EL (cell line): ENCODE data around the gene LRRC4C.

Experiments
- DNase-seq: peaks from one replicate; pipeline ENCODE4 v3.0.0-alpha.2; 2016

LRRC4C gene

GRCh38 chr11:40838181-40838683 is 621.2 kb downstream of the LRRC4C start:
- DNase-seq, result no peak

DNA sequence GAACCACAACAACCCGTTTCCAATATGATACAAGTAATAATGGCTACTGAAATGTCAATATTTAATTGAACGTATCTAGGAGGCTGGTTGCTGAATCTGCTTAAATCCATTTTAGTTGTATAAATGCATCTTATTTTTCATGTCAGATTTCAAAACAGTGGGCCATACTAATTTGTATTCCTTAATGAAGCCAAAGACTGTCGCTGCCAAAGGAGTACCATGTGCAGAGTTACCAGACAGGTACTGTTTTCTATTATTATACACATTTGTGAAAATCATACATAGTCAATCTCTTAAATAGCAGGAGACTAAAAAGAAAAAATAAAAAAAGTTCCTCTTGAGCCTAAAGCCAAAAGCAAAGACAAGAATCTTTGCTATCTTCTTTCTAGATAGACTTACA is 632.3 kb downstream of the LRRC4C start:
- DNase-seq, result no peak

- DNase-seq, result no peak
Observed at GRCh38 chr11:40826601-40827000, 632.9 kb downstream of the LRRC4C start.

GRCh38 chr11:40825201-40825834 is 634.1 kb downstream of the LRRC4C start:
- no peak for DNase-seq

DNA sequence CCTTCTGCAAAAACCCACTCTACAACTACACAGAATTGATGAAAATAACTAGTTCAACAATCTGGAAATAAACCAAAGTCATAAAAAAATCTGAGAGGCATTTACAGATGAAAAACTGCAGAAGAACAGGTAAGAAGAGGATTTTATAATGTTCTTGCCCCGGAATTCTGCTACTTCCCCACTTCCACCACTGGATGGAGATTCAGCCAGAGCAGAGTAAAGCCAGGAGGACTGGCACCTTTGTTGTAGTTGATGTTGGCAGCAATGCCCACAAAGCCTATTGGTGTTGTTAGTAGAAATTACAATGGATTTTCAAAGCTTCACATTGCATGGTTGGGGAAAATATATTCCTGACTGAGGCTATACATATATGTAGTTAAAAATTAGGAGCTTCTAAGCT is 640.2 kb downstream of the LRRC4C start:
- no peak for DNase-seq

DNA sequence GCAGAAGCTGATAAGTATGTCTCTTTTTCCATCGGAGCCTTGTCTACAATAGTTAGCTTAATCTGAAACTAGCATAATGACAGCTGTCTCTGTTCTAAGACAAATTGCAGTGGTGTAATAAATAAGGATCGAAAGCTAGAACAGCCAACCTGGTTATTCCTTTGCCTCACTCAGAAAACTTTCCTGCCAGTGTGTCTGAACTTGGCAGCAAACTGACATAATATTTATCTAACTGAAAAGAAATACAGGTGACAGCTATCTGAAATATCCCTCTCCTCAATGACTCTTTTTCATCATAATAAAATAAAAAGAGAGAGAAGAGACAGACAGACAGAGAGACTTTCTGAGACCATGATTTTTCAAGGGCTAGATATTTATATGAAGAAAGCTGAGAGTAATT is 642.5 kb downstream of the LRRC4C start:
- no peak for DNase-seq

DNA sequence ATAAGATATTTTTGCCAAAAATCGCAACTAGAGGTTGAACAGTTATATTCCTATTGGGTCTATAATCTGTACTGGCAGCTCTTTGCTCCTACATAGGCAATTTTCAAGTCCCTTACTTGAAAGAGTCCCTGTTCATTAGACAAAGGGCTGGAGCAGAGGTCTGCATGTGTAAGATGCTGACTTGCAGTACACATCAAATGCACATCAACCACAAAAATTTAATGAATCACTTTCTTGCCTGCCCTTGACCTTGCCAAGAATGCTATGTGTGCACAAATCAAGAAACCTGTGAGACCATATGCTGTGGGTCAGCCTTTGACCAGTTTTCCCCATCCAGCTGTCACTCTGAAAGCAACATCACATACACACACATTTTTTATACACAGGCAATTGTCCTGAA is 661.5 kb downstream of the LRRC4C start:
- DNase-seq, result no peak

DNA sequence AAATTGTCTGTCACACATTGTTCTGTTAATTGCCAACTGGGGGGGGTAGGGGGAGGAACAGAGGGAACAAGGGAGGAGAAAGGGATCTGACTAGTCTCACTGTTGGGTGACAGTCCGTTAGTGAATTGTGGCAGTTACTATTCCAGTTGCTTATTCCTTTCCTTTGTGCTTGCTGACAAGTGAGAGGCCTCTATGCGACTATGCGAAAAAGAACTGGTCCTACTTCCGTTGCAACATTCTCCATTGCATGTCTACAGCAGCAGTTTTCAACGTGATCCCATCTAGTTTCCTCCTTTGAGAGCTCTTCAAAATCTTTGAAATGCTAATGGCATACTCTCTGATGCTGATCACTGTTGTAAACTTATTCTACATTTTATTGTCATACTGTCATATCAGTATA is 672.2 kb downstream of the LRRC4C start:
- DNase-seq, result no peak

DNA sequence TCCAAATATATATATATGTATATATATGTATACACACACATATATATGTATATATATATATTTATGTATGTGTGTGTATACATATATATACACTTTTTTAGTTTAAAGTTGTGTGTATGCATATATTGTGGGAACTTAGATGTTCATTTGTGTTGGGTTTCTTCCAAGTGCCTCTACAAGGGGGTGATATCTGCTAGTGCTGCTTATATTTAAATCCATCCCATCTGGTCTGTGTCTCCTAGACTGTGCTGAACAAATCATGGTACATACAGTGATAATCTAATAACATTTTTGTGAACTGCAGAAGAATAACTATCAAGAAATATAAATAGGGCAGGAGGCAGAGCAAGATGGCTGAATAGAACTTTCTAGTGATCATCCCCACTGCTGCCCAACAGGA is 696.4 kb downstream of the LRRC4C start:
- no peak for DNase-seq

GRCh38 chr11:40759341-40759740 is 700.1 kb downstream of the LRRC4C start:
- no peak for DNase-seq

- no peak for DNase-seq
Observed at GRCh38 chr11:40754297-40754696, 705.2 kb downstream of the LRRC4C start.

DNA sequence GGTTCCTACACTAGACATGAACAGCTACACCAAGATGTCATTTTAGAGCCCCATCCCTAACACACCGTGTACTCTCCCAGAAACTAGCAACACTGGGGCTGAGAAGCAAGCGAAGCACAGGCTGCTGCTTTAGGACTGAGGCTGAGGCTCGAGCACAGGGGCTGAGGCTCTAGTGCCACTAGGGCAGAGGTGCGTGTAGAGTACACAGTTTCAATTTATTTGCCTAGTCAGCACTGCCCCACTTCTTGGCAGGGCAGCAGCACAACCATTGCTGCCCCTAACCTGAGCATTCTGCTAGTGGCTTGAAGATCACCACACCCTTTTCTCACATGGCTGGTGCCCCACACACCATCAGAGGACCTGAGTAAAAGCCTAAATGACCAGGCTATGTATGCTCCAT is 713.2 kb downstream of the LRRC4C start:
- DNase-seq, result no peak

DNA sequence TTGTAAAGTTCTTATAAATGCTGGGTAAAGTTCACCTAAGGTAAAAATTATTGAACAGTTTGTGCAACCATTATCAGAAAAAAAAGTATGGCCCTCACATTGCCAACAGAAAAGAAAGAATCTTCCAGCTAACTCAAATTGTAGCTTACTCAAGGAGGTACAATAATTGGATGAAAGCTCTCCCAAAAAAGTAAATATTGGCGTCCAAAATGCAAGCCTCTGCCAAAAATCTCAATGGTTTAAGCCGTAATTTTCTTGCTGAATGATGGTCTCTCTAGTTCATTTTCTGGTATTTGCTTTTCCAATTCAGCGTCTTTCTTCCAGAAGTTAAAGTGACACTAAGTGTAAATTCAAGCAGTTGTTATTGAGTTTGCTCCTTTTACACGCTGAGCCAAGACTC is 727.3 kb downstream of the LRRC4C start:
- DNase-seq, result no peak

- no peak for DNase-seq
Observed at GRCh38 chr11:40722179-40722795, 737.2 kb downstream of the LRRC4C start.

DNA sequence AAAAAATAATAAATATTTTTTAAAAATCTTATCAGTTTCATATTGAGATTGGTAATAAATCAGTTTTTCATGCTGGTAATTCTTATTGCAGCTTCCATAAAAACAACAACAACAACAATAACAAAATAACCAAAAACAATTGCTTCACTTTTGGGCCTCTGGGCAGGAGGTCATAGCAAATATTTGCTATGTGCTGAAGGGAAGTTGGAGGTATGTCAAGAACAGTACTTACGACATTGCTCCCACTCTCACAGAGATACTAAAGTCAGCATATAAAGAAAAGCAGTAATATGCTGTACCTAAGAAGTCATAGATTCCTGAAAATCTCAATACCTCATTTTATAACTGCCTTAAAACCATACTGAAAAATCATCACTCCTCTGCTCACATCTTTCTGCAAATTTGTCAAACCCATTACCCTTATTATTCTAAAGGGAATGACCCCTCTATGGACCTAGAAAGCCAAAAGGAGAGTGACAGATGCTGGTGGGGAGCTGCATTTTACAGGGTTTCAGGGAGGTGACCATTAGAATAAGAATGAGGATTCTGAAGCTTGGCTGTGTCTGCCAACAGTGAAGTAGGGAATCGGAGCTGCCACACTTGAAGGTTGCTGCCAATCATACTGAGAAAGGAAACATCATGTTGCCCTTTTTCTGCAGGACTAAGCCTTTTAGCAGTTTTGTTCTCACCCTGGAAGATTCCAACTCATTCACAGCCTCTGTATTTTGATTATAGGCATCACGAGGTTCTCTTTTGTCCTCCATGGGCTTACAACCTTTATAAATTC is 742.9 kb downstream of the LRRC4C start:
- no peak for DNase-seq

- DNase-seq, result no peak
Observed at GRCh38 chr11:40713083-40713482, 746.4 kb downstream of the LRRC4C start.

DNA sequence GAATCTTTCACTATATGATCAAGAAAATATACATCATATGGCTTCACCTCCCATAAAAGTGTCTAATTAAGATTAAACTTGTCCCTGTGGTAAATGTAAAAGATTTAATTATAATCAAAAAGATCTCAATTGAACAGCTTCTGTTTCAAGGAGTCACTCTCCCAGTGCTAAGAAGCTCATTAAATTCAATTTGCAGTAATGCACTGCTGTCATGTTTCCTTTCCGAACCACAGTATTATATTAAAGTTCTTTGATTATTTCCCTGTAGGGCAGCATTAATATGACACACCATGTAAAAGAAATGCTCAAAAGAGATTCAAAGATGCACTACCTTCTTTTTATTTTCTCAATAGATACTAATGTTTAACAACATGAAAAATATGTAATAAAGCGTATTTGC is 758.4 kb downstream of the LRRC4C start:
- DNase-seq, result no peak

DNA sequence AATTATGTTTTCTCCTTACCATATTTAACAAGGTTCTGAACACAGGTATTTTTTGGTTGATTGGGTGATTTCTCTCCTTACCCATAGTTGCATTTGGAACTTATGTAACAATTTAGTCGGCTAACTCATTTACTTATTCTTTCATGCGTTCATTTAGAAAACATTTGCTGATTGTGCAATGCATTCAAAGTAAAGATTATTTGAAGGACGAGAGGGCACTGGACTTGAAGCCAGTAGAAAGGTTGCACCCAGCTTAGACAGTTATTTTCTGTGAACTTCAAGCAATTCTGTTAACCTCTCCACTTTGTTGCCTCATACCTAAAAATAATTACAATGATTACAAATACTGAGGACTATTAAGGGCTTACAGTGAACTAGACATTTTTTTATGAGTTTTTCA is 769.6 kb downstream of the LRRC4C start:
- no peak for DNase-seq

DNA sequence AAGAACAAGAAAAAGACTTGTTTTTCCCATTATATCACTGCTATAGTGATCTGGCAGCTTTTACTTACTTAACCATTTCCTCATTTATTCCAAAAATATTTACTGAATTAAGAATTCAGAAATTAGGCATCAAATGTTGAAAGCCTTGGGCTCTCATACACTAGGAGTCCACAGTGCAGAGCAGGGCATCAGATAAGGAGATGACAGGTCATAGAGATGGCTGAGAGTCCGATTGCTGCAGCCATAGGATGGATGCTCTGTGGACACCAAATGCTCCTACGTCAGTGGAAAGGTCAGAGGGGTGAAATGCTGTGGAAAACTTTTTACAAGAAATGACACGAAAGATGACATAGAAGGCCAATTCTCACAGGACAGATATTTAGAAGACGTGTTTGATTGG is 771.1 kb downstream of the LRRC4C start:
- no peak for DNase-seq

- no peak for DNase-seq
Observed at GRCh38 chr11:40686765-40687164, 772.7 kb downstream of the LRRC4C start.

DNA sequence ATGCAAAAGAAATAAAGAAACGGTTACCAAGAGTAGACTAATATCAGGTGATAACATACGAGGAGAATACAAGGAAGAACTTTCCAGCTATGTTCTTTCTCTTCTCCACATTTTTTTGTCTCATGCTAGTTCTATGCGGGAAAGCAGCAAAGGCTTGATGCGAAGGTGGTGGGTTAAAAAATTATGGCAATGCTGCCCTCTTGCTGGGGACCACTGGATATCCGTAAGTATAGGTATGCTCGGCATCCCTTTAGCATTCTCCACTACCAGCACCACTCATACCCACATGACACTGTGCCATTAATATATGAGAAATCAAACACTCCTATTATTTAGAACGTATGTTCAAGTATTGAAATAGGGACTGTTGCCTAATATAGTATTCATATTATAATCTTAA is 776.4 kb downstream of the LRRC4C start:
- no peak for DNase-seq

GRCh38 chr11:40679276-40679675 is 780.2 kb downstream of the LRRC4C start:
- no peak for DNase-seq

GRCh38 chr11:40647295-40647694 is 812.2 kb downstream of the LRRC4C start:
- DNase-seq, result no peak

DNA sequence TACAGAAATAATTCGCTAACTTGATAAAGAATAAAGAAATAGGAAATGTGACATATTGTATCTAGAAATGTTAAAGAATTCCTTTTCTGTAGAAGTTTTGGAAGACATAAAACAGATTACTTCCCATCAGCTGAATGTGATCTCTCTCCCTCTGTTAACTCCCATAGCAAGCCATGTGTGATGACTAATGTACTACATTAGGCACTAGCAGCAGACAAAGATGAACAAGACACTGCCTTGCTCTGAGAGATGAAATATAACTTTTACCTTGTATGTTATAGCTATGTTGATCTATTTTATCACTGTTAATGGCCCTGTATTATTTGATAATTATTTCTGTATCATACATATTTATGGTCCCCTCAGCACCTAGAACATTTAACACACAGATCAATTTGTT is 817.2 kb downstream of the LRRC4C start:
- DNase-seq, result no peak
